ENCODE measurements around the gene RYR3. TPM values are rescaled to one million over a fixed set of nuclear protein-coding genes. Genes with fewer than 3 reads are reported as not detected.

RYR3 gene
- total and polyA plus RNA-seq, 7 experiments from 2014 or later = 0.10 to 5.3 (median 1.2) TPM; not detected in 3

- Mint-ChIP-seq H3K9me3 (no peaks in the 10 kb centered on the region), H3K36me3 (no peaks in the 10 kb centered on the region), H3K4me3 (no peak overlapping the region), H3K27ac (no peak overlapping the region), H3K27me3 (peaks cover 0 to 13% (median 8%) of the 10 kb centered on the region in 5 donors), H3K4me1 (no peaks in the 10 kb centered on the region)
- Histone ChIP-seq H3K4me3 (ENCODE audit: low read length) (no peak overlapping the region), H3K9me3 (ENCODE audit: control insufficient read depth in 2 of 3, low read length in 3 of 3) (no peaks in the 10 kb centered on the region), H3K27me3 (ENCODE audit: control insufficient read depth in 2 of 2, insufficient read depth in 2 of 2, low read length in 2 of 2) (no peaks in the 10 kb centered on the region), H3K27ac (ENCODE audit: low read depth, low read length) (no peak overlapping the region), H3K36me3 (ENCODE audit: control insufficient read depth in 2 of 3, insufficient read depth in 3 of 3, low read length in 3 of 3) (no peaks in the 10 kb centered on the region), H3K4me1 (ENCODE audit: control insufficient read depth in 2 of 2, insufficient read depth in 2 of 2, low read length in 2 of 2) (no peaks in the 10 kb centered on the region)
- no peak for ATAC-seq
- intact Hi-C loops (cut with micrococcal nuclease) = no loop called here
- ChIA-PET CTCF (no interaction called here), POLR2A (no interaction called here)
- no peak for DNase-seq
Observed at GRCh38 chr15:33395321-33395720, 84.6 kb downstream of the RYR3 start.

DNA sequence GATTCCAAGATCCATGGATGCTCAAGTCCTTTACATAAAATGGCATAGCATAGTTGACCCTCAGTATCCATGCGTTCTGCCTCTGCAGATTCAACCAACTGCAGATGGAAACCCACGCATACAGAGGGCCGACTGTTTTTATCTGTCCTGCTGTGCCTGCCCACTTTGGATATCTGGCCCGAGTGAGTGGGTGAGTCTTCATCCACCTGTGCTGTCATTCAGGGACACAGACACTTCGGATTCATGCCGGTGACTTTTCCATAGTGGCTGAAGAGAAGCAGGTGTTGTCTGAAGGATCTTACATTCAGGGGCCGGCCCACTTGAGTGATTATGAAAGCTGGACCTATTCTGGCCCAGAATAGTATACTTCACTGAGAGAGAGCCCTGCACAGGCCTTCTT is 85.1 kb downstream of the RYR3 start:
- Mint-ChIP-seq H3K4me3 (no peak overlapping the region), H3K27me3 (peaks cover 0 to 16% (median 5%) of the 10 kb centered on the region in 5 donors), H3K27ac (no peak overlapping the region), H3K36me3 (no peaks in the 10 kb centered on the region), H3K9me3 (no peaks in the 10 kb centered on the region), H3K4me1 (no peaks in the 10 kb centered on the region)
- no peak for ATAC-seq
- Histone ChIP-seq H3K9me3 (ENCODE audit: control insufficient read depth in 2 of 3, low read length in 3 of 3) (no peaks in the 10 kb centered on the region), H3K27ac (ENCODE audit: low read depth, low read length) (no peak overlapping the region), H3K4me1 (ENCODE audit: control insufficient read depth in 2 of 2, insufficient read depth in 2 of 2, low read length in 2 of 2) (no peaks in the 10 kb centered on the region), H3K36me3 (ENCODE audit: control insufficient read depth in 2 of 3, insufficient read depth in 3 of 3, low read length in 3 of 3) (no peaks in the 10 kb centered on the region), H3K27me3 (ENCODE audit: control insufficient read depth in 2 of 2, insufficient read depth in 2 of 2, low read length in 2 of 2) (no peaks in the 10 kb centered on the region), H3K4me3 (ENCODE audit: low read length) (no peak overlapping the region)
- intact Hi-C loops (cut with micrococcal nuclease) = no loop called here
- DNase-seq = no peak
- POLR2A ChIA-PET = no interaction called here
- CTCF ChIA-PET = no interaction called here

GRCh38 chr15:33396475-33396874 is 85.7 kb downstream of the RYR3 start:
- Histone ChIP-seq H3K36me3 (ENCODE audit: control insufficient read depth in 2 of 3, insufficient read depth in 3 of 3, low read length in 3 of 3) (no peaks in the 10 kb centered on the region), H3K9me3 (ENCODE audit: control insufficient read depth in 2 of 3, low read length in 3 of 3) (no peaks in the 10 kb centered on the region), H3K27ac (ENCODE audit: low read depth, low read length) (no peak overlapping the region), H3K27me3 (ENCODE audit: control insufficient read depth in 2 of 2, insufficient read depth in 2 of 2, low read length in 2 of 2) (no peaks in the 10 kb centered on the region), H3K4me3 (ENCODE audit: low read length) (no peak overlapping the region), H3K4me1 (ENCODE audit: control insufficient read depth in 2 of 2, insufficient read depth in 2 of 2, low read length in 2 of 2) (no peaks in the 10 kb centered on the region)
- no peaks in the 10 kb centered on the region for H3K36me3 Mint-ChIP-seq
- H3K27me3 Mint-ChIP-seq = peaks cover 0 to 16% (median 8%) of the 10 kb centered on the region in 5 donors
- no peaks in the 10 kb centered on the region for H3K4me1 Mint-ChIP-seq
- ChIA-PET POLR2A (no interaction called here), CTCF (no interaction called here)
- H3K27ac Mint-ChIP-seq = no peak overlapping the region
- no peak for DNase-seq
- ATAC-seq = no peak
- intact Hi-C loops (cut with micrococcal nuclease) = no loop called here
- H3K9me3 Mint-ChIP-seq = no peaks in the 10 kb centered on the region
- no peak overlapping the region for H3K4me3 Mint-ChIP-seq

- peaks cover 0 to 15% (median 14%) of the 10 kb centered on the region in 5 donors for H3K27me3 Mint-ChIP-seq
- H3K4me1 Mint-ChIP-seq = no peaks in the 10 kb centered on the region
- no peaks in the 10 kb centered on the region for H3K9me3 ChIP-seq (ENCODE audit: control insufficient read depth in 2 of 3, low read length in 3 of 3)
- CTCF ChIA-PET = no interaction called here
- H3K36me3 Mint-ChIP-seq = no peaks in the 10 kb centered on the region
- DNase-seq = no peak
- intact Hi-C loops (cut with micrococcal nuclease) = no loop called here
- no peak overlapping the region for H3K4me3 Mint-ChIP-seq
- no peaks in the 10 kb centered on the region for H3K27me3 ChIP-seq (ENCODE audit: control insufficient read depth in 2 of 2, insufficient read depth in 2 of 2, low read length in 2 of 2)
- POLR2A ChIA-PET = interaction anchor here (0.7 kb wide), 1 partner anchor 162 kb away, joined by 3 read pairs; no protein-coding TSS in a partner anchor
- H3K27ac ChIP-seq (ENCODE audit: low read depth, low read length) = no peak overlapping the region
- H3K9me3 Mint-ChIP-seq = no peaks in the 10 kb centered on the region
- H3K27ac Mint-ChIP-seq = no peak overlapping the region
- ATAC-seq = no peak
- H3K36me3 ChIP-seq (ENCODE audit: control insufficient read depth in 2 of 3, insufficient read depth in 3 of 3, low read length in 3 of 3) = no peaks in the 10 kb centered on the region
- no peak overlapping the region for H3K4me3 ChIP-seq (ENCODE audit: low read length)
- H3K4me1 ChIP-seq (ENCODE audit: control insufficient read depth in 2 of 2, insufficient read depth in 2 of 2, low read length in 2 of 2) = no peaks in the 10 kb centered on the region
Observed at GRCh38 chr15:33398555-33398954, 87.8 kb downstream of the RYR3 start.

DNA sequence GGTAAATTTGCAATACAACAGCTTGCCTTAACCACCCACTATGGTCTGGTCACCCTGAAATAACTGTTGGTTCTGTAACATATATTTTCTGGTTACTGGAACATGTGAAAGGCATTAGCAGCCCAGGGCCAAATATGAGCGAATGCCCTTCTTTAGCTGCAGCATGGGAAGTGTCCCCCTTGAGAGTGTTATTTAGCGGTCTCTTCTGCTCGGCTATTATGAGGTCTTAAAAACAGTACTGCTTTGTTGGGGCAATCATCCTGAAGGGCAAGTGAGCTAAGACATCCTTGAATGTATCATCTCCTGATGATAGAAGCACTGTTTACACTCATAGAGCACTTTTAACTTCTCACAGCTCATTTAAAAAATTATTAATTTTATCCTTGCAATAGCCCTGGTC is 90.2 kb downstream of the RYR3 start:
- H3K9me3 ChIP-seq (ENCODE audit: control insufficient read depth in 2 of 3, low read length in 3 of 3) = no peaks in the 10 kb centered on the region
- no peak overlapping the region for H3K4me3 ChIP-seq (ENCODE audit: low read length)
- Mint-ChIP-seq H3K4me3 (no peak overlapping the region), H3K9me3 (peaks cover 0 to 2% (median 0%) of the 10 kb centered on the region in 11 donors), H3K36me3 (no peaks in the 10 kb centered on the region), H3K27me3 (peaks cover 0 to 21% (median 14%) of the 10 kb centered on the region in 5 donors), H3K4me1 (no peaks in the 10 kb centered on the region), H3K27ac (no peak overlapping the region)
- no peak overlapping the region for H3K27ac ChIP-seq (ENCODE audit: low read depth, low read length)
- H3K36me3 ChIP-seq (ENCODE audit: control insufficient read depth in 2 of 3, insufficient read depth in 3 of 3, low read length in 3 of 3) = no peaks in the 10 kb centered on the region
- ATAC-seq (no peak), DNase-seq (no peak)
- no peaks in the 10 kb centered on the region for H3K4me1 ChIP-seq (ENCODE audit: control insufficient read depth in 2 of 2, insufficient read depth in 2 of 2, low read length in 2 of 2)
- CTCF ChIA-PET = no interaction called here
- intact Hi-C loops (cut with micrococcal nuclease) = no loop called here
- H3K27me3 ChIP-seq (ENCODE audit: control insufficient read depth in 2 of 2, insufficient read depth in 2 of 2, low read length in 2 of 2) = no peaks in the 10 kb centered on the region
- POLR2A ChIA-PET = no interaction called here

DNA sequence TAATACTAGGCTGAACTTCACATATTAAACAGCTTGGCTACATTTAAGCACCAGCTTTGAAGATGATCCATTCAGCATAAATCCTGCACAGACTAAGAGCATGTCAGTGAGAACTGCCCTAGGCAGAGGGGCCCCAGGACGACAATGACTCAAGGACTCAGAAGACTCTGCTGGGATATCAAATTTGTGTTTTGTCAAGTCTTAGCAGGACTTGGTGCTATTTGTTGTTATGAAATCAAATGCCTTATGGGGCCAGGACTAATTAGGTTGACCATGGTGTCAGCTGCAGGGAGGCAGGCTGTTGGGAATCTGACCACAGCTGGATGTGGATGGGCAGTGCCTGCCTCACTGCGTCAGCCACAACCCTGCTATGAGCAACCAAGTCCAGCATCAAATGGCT is 91.8 kb downstream of the RYR3 start:
- H3K36me3 ChIP-seq (ENCODE audit: control insufficient read depth in 2 of 3, insufficient read depth in 3 of 3, low read length in 3 of 3) = no peaks in the 10 kb centered on the region
- ChIA-PET POLR2A (no interaction called here), CTCF (no interaction called here)
- no peaks in the 10 kb centered on the region for H3K9me3 ChIP-seq (ENCODE audit: control insufficient read depth in 2 of 3, low read length in 3 of 3)
- no peaks in the 10 kb centered on the region for H3K27me3 ChIP-seq (ENCODE audit: control insufficient read depth in 2 of 2, insufficient read depth in 2 of 2, low read length in 2 of 2)
- no peaks in the 10 kb centered on the region for H3K4me1 ChIP-seq (ENCODE audit: control insufficient read depth in 2 of 2, insufficient read depth in 2 of 2, low read length in 2 of 2)
- peaks cover 0 to 22% (median 15%) of the 10 kb centered on the region in 5 donors for H3K27me3 Mint-ChIP-seq
- DNase-seq (no peak), ATAC-seq (no peak)
- H3K4me1 Mint-ChIP-seq = no peaks in the 10 kb centered on the region
- intact Hi-C loops (cut with micrococcal nuclease) = no loop called here
- H3K27ac ChIP-seq (ENCODE audit: low read depth, low read length) = no peak overlapping the region
- no peaks in the 10 kb centered on the region for H3K36me3 Mint-ChIP-seq
- H3K9me3 Mint-ChIP-seq = peaks cover 0 to 3% (median 0%) of the 10 kb centered on the region in 11 donors
- no peak overlapping the region for H3K4me3 ChIP-seq (ENCODE audit: low read length)
- H3K4me3 Mint-ChIP-seq = no peak overlapping the region
- H3K27ac Mint-ChIP-seq = no peak overlapping the region

DNA sequence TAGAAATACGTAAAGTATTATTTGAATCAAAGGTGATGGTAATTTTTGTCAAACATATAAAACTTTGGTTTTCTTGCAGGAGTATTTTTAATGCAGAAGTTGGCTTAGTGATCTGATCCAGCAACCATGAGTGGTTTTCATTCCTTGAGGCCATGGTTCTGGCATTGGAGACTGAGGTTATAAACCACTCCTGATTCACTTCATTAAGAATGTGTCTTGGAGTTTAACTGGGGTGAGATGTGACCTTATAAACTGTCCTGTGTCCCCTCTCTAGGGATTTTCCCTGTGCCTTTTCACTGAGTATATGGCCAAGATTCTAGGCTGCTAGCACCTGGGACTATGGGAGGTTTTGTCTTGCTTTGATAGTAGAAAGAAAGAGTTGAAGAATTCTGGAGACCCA is 94.3 kb downstream of the RYR3 start:
- Histone ChIP-seq H3K27me3 (ENCODE audit: control insufficient read depth in 2 of 2, insufficient read depth in 2 of 2, low read length in 2 of 2) (no peaks in the 10 kb centered on the region), H3K4me3 (ENCODE audit: low read length) (no peak overlapping the region), H3K9me3 (ENCODE audit: control insufficient read depth in 2 of 3, low read length in 3 of 3) (no peaks in the 10 kb centered on the region), H3K4me1 (ENCODE audit: control insufficient read depth in 2 of 2, insufficient read depth in 2 of 2, low read length in 2 of 2) (no peaks in the 10 kb centered on the region), H3K27ac (ENCODE audit: low read depth, low read length) (no peak overlapping the region), H3K36me3 (ENCODE audit: control insufficient read depth in 2 of 3, insufficient read depth in 3 of 3, low read length in 3 of 3) (no peaks in the 10 kb centered on the region)
- no peak for DNase-seq
- peaks cover 0 to 4% (median 0%) of the 10 kb centered on the region in 11 donors for H3K9me3 Mint-ChIP-seq
- H3K27ac Mint-ChIP-seq = no peak overlapping the region
- ChIA-PET POLR2A (no interaction called here), CTCF (no interaction called here)
- no peak for ATAC-seq
- peaks cover 0 to 23% (median 14%) of the 10 kb centered on the region in 5 donors for H3K27me3 Mint-ChIP-seq
- H3K4me1 Mint-ChIP-seq = no peaks in the 10 kb centered on the region
- H3K36me3 Mint-ChIP-seq = no peaks in the 10 kb centered on the region
- intact Hi-C loops (cut with micrococcal nuclease) = no loop called here
- no peak overlapping the region for H3K4me3 Mint-ChIP-seq
